Epithelial cell of esophagus (primary cell): ENCODE data around the gene AVPR1B.

ENCODE experiments used
- DNase-seq: peaks from one replicate; pipeline ENCODE4 v3.0.0; 2010; ENCODE audit warnings: low read depth
- H3K4me3 ChIP-seq: 2 replicates; pipeline ENCODE4 v1.5.1; 2011; ENCODE audit warnings: mild to moderate bottlenecking, low read length, control low read depth
- TF ChIP-seq, protein P1 (sequence below): IDR thresholded peaks from 2 replicates; pipeline ENCODE4 v1.5.1; 2011; ENCODE audit warnings: low read depth, mild to moderate bottlenecking, low read length, control low read depth, inconsistent platforms; ENCODE audit not compliant: insufficient read depth; ENCODE audit errors: missing control alignments

AVPR1B gene

DNA sequence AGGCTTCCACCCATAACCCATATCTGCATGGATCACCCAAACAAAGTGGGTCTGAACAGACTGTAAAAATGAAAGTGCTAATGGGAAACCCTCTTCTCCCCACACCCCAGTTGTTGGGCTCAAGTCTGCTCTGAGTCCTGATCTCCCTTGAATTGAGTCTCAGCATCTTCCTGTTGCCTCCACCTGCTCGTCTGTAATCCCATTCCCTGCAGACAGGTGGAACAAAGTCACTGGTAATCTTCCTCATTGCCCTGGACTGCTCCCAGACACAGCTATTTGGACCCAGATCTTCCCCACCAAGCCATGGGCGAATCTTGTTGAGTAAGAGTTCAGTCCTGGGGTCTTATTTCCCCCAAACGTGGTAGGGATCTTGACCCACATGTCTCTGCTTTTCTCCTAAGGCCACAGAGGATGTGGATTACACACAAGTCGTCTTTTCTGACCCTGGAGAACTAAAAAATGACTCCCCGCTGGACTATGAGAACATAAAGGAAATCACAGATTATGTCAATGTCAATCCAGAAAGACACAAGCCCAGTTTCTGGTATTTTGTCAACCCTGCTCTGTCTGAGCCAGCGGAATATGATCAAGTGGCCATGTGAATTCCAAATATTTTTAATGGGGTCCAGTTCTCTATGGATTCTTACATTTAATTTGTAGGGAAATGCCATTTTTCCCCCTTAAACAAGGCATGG lies 15.7 kb downstream of the AVPR1B start:
- no peak for DNase-seq
- H3K4me3 ChIP-seq: no peak overlapping the region
- TF ChIP-seq, protein P1, sequence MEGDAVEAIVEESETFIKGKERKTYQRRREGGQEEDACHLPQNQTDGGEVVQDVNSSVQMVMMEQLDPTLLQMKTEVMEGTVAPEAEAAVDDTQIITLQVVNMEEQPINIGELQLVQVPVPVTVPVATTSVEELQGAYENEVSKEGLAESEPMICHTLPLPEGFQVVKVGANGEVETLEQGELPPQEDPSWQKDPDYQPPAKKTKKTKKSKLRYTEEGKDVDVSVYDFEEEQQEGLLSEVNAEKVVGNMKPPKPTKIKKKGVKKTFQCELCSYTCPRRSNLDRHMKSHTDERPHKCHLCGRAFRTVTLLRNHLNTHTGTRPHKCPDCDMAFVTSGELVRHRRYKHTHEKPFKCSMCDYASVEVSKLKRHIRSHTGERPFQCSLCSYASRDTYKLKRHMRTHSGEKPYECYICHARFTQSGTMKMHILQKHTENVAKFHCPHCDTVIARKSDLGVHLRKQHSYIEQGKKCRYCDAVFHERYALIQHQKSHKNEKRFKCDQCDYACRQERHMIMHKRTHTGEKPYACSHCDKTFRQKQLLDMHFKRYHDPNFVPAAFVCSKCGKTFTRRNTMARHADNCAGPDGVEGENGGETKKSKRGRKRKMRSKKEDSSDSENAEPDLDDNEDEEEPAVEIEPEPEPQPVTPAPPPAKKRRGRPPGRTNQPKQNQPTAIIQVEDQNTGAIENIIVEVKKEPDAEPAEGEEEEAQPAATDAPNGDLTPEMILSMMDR: no peak

- TF ChIP-seq, protein P1: no peak
- H3K4me3 ChIP-seq: no peak overlapping the region
- DNase-seq: no peak
Observed at GRCh38 chr1:206100226-206100815, 16.9 kb downstream of the AVPR1B start.

DNA sequence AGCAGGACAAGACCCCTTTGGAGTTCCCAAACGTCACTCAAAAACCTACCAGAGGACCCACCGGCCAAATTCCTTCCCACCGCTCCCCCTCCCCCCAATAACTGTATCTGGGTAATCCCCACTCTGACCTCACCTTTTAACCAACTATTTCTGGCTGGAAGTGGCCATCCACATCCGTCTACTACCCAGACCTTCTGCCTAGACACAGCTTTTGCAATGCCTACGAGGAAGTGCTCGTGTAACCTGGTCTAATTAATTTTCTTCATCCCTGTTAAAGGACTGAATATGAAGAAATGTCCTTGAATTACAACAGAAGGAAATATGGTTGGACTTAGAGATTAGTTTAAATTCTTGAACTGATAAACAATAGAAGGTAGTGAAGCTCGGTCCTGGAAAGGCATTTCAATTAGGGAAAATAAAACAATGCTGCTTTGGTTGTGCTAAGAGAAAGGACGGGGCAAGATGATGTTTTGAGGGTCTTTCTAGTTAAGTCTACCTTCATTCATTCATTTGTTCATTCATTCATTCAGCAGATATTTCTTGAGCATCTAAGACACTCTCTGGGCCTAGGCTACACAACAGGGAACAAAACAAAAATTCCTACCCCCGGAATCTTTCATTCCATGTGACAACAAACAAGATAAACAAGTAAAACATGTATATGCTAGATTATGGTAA lies 18.8 kb downstream of the AVPR1B start:
- TF ChIP-seq, protein P1: no peak

GRCh38 chr1:206097381-206097780 lies 19.8 kb downstream of the AVPR1B start:
- TF ChIP-seq, protein P1: no peak
- DNase-seq: no peak

More for the DNA sequence above, 18.8 kb downstream of the AVPR1B start:
- no peak overlapping the region for H3K4me3 ChIP-seq
- DNase-seq: no peak

DNA sequence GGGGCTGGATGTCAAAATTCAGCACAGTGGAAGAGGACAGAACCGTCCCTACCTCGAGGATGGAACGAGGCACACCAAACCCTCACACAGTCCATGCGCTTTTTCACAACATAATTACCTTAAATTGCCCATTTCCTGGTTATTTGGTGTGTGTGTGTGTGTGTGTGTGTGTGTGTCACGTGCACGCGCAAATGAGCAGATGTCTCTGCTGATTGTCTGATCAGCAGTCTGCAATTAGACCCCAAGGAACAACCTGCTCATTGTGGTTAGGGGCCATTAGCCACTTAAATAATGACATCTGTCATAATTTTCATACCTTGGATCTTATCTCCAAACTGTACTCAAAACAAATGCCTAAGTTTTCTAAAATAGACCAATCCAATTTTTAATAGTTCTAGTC lies 23.2 kb downstream of the AVPR1B start:
- TF ChIP-seq, protein P1: no peak
- no peak overlapping the region for H3K4me3 ChIP-seq
- no peak for DNase-seq

More at GRCh38 chr1:206097381-206097780, 19.8 kb downstream of the AVPR1B start:
- H3K4me3 ChIP-seq: no peak overlapping the region

GRCh38 chr1:206089341-206089740 lies 27.8 kb downstream of the AVPR1B start:
- DNase-seq: no peak
- TF ChIP-seq, protein P1: no peak
- H3K4me3 ChIP-seq: no peak overlapping the region
